Adrenal gland (tissue), 5 donors: Measurements from ENCODE around the gene BRINP2.

Experiments
- POLR2A ChIP-seq, 2 donors: fragments of 450-650 bp; IDR thresholded peaks; one replicate each; pipeline ENCODE4 v1.6.1; 2017; ENCODE audit warnings: antibody characterized with exemption in 2 of 2, mild to moderate bottlenecking in 2 of 2, moderate library complexity in 1 of 2
- TF ChIP-seq, protein P1 (sequence below), 6 experiments: fragments of 450-650 bp in 4 of 6; fragments of 200-600 bp in 2 of 6; sonication (generic) in 1 of 6; IDR thresholded peaks; 1 replicate in 5 of 6; 2 replicates in 1 of 6; pipeline versions ENCODE4 v1.5.1 to v1.8.0; 2016 to 2021; ENCODE audit warnings: antibody characterized with exemption in 6 of 6, mild to moderate bottlenecking in 2 of 6, moderate library complexity in 1 of 6
- donor health status: DM: no; HTN: no; CAD: no.

DNA sequence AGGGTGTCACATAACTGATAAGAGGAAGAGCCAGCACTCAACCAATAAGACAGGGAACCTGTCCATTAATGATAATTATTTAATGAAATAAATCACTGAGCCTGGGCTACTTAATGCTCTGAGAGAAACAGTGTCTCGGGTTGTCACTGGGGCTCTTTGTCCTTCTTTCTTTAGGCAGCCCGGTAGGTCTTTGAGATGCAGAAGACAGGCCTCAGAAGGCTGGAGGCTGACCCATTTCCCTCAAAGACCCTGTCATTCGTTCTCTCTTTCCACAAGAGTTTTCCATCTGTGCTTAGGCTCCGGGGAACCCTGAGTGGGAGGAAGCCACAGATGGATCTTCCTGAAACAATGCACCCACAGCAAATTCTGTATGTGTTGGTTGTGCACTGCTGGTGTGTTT is 68.2 kb downstream of the BRINP2 start:
- TF ChIP-seq, protein P1, sequence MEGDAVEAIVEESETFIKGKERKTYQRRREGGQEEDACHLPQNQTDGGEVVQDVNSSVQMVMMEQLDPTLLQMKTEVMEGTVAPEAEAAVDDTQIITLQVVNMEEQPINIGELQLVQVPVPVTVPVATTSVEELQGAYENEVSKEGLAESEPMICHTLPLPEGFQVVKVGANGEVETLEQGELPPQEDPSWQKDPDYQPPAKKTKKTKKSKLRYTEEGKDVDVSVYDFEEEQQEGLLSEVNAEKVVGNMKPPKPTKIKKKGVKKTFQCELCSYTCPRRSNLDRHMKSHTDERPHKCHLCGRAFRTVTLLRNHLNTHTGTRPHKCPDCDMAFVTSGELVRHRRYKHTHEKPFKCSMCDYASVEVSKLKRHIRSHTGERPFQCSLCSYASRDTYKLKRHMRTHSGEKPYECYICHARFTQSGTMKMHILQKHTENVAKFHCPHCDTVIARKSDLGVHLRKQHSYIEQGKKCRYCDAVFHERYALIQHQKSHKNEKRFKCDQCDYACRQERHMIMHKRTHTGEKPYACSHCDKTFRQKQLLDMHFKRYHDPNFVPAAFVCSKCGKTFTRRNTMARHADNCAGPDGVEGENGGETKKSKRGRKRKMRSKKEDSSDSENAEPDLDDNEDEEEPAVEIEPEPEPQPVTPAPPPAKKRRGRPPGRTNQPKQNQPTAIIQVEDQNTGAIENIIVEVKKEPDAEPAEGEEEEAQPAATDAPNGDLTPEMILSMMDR (IDR thresholded peaks at IDR 0.05), result no peak
- no peak for TF ChIP-seq POLR2A (IDR thresholded peaks at IDR 0.05)
